ENCODE measurements around the gene PDE6C.
"Not testable (repeated sequence)": the region's sequence is repeated elsewhere in the genome, so short reads cannot be mapped to it uniquely, and the experiment has no call there.

Gene PDE6C

GRCh38 chr10:93652857-93653256 is 40.5 kb downstream of the PDE6C start:
- DNase-seq, result no peak

- DNase-seq, result no peak
Observed at GRCh38 chr10:93654201-93654600, 41.9 kb downstream of the PDE6C start.

DNA sequence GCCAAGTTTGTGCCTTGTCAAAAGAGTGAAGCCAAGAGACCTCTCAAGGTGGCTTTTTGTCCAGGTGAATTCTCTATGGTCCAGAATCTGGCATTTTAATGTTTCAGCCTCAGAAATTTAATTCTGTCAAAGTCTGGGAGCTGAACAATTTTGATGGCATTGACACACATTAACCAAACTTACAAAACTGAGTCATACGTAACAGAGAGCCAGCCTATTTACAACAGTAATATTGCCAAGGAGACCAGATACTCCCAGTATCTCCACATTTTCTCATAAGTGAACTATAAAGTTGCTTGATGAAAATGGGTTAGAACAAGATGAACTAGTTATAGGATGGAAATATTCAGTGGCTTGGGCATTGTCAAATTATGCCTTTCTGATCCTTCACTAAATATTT is 43.8 kb downstream of the PDE6C start:
- no peak for DNase-seq

GRCh38 chr10:93657757-93658156 is 45.4 kb downstream of the PDE6C start:
- no peak for DNase-seq

DNA sequence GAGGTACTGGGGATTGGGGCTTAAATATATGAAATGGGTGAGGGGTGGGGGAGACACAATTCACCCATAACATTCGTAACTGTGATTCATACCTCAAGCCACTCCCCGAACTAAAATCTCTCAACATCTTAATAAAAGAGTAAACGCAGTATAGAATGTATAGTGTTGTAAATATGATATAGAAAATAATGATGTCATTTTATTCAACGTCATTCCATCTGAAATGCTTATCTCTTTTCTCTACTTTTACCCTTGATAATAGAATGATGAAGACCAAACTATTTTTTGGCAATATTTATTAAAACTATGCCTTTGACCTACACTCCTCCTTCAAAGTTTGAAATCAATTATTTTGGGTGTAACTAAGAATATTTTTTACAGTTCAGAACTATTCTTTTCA is 53.7 kb downstream of the PDE6C start:
- DNase-seq, result no peak

DNA sequence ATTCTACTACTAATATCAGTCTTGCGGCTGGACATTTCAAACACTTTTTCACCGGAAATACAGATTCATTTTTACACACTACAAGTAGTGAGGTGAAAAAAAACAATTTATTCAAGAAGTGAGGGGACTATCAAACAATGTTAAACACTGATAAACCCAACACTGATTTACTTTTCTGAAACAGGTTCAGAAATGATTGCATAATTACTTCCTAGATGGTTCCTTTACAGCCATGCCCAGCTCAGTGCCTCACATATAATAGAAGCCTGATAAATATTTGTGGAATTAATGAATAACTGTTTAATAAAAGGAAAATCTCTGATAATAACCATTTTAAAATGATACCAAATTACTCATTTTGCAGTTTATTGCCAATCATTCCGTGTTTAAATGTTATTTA is 55.5 kb downstream of the PDE6C start:
- no peak for DNase-seq

- no peak for DNase-seq
Observed at GRCh38 chr10:93670372-93670771, 58.0 kb downstream of the PDE6C start.

GRCh38 chr10:93671042-93671441 is 58.7 kb downstream of the PDE6C start:
- no peak for DNase-seq

DNA sequence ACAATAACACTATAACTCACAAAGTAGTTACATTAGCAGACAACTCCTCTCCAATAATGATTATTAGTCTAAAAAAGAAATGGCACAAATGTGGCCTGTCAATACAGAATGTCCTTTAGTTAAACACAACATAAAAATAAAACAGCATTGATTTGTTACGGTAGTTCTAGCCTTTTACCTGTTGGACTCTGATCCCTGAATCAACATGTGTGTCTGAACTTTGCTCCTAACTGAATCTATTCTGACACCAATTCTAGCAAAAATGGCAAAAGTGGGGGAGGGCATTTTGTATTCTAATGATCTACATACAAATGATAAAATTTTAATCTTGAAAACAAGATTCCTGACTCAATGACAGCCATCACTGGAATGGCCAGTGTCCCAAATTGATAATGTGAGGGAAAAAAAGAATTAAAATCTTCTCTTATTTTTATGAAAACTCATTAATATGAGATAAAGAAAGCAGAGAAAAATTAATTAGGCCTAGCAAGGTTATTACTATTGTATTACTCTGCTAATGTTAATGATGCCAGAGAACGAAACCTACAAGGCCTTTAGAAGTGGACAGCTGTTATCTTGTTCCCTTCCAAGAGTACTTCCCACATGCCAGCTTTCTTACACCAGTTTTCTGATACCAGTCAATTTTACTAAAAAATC is 59.8 kb downstream of the PDE6C start:
- DNase-seq, result no peak

DNA sequence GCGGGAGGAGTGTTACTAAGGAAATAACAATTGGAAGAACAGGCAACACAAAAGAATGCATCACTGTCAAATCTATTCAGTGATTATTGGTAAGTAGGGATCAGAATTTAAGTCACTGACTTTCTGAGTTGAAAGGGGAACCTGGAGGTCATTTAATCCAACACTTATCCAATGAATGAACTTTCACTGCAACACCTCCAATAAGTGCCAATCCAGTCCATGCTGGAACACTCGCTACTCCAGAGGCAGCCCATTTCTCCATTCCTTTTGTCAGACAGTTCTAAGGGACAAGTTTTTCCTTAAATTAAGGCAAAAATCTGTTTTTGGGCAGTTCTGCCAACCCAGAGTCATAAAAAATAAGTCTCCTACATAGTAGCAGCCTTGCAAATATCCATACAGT is 60.6 kb downstream of the PDE6C start:
- DNase-seq, result no peak

- no peak for DNase-seq
Observed at GRCh38 chr10:93673791-93674190, 61.5 kb downstream of the PDE6C start.

- DNase-seq, result no peak
Observed at GRCh38 chr10:93678386-93678785, 66.0 kb downstream of the PDE6C start.

GRCh38 chr10:93678805-93679587 is 66.7 kb downstream of the PDE6C start:
- DNase-seq, result no peak

DNA sequence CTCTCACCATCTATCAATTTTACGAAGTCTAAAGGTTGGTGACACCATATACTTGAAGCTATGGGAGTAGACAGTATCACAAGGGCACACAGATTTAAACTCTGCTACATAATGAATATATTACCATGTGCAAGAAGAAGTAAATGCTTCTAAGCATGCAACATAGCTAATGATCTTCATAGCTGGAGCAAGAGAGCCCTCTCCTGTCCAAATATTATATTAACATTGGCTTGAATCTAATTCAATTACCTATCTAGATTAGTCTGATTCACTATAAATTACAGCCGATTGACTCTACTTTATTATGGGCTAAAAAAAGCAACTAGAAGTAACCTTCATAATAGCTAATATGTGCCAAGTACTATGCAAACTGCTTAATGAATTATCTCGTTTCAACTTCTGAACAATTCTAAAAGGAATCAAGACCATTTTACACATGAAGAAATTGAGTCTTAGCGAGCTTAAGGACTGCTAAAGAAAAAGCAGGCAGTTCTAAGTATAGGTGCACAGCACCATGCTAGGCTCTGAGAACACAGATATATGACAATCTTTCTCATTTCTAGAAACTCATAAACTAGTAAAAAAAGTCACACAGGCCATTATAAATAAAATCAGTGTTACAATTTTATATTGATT is 68.2 kb downstream of the PDE6C start:
- DNase-seq, result peak; percentile 15

DNA sequence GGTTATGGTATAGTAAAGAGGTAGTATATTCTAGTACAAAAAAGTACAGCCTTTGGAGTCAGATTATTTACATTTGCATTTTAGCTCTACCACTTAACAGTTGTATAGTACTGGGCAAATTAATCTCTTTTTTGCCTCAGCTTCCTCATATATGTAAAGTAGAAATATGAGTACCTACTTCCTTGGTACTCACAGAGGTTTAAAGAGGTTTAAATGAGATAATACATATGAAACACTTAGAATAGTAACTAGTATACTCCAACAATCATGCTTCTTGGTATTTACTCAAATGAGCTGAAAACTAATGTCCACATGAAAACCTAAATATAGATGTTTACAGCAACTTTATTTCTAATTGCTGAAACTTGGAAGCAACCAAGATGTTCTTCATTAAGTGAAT is 75.4 kb downstream of the PDE6C start:
- no peak for DNase-seq

- DNase-seq, result no peak
Observed at GRCh38 chr10:93695740-93696139, 83.4 kb downstream of the PDE6C start.

- not testable (repeated sequence) for DNase-seq
Observed at GRCh38 chr10:93696582-93696981, 84.2 kb downstream of the PDE6C start.

DNA sequence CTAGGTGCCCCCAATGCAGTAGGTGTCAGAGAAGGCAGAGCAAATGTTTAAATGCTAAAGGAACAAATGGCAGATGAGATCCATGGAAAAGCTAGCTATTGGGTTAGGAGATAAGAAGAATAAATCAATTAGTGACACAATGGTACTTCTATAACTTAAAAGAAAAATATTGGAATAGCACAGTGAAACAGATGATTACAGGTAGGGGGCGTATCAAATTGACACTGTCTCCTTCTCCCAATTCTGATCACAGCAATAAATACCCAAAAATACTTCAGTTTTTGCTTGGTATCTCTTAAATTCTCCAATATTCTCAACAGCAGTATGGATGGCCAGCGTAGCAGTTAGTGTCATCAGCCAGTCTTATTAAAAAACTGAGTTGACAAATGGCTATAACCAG is 84.9 kb downstream of the PDE6C start:
- DNase-seq, result no peak

DNA sequence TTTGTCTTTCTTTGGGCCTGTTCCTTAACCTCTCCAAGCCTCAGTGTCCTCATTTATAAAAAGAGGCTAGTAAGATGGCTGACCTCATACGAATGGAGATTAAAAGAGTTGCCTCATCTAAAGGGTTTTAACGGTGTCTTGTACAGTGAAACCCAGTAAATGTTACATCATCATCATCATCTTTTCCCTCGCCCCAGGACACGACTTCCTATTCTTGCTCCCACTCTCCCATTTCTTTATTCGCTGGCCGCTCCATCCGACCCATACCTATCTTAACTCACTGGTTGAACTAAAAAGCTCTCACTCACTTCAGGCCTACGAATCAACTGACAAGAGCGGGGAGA is 89.5 kb downstream of the PDE6C start:
- DNase-seq, result no peak

GRCh38 chr10:93702210-93703001 is 90.1 kb downstream of the PDE6C start, which contains the start of gene FRA10AC1:
Gene FRA10AC1 (minus strand): TSS chr10:93702592. CDS start chr10:93700106, 2,486 bp downstream.
- DNase-seq, result peak; percentile 91

- peak; percentile 16 for DNase-seq
Observed at GRCh38 chr10:93703066-93703465, 90.7 kb downstream of the PDE6C start.

DNA sequence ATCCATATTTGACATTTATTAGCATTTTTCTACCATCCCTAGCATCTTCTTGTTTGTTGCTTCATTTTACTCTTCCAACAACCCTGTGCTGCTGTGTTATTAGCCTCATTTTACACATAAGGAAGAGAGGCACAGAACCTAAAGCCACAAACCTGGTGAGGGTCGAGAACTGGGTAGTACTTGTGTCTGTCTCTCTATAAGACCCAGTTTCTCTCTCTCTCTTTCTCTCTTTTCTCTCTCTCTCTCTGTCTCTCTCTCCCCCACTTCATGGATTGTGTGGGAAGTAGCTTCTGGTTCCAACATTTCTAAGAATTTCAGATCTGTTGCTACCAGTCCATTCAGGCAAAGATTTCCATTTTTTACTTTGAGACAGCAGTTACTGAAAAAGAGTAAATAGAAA is 91.5 kb downstream of the PDE6C start:
- no peak for DNase-seq

GRCh38 chr10:93704451-93704850 is 92.1 kb downstream of the PDE6C start:
- DNase-seq, result no peak

Measured in CD4-positive, alpha-beta T cell treated with Interleukin-17A for 1 hour (primary cell).